PFSK-1 (cell line): ENCODE results near the gene RYR3.

Experiments
- FOXP2 ChIP-seq: optimal IDR thresholded peaks from 2 replicates; pipeline ENCODE3; 2011; ENCODE audit warnings: borderline replicate concordance, control low read depth, inconsistent platforms; ENCODE audit not compliant: insufficient read depth; ENCODE audit errors: extremely low read length, extremely low read depth
- POLR2AphosphoS5 ChIP-seq: IDR thresholded peaks from 2 replicates; pipeline ENCODE4 v1.6.1; 2012; ENCODE audit warnings: low read depth, mild to moderate bottlenecking, control low read depth, low read length, moderate library complexity
- REST ChIP-seq, 2 experiments: IDR thresholded peaks; 2 replicates each; pipeline versions ENCODE4 v1.6.1 to v1.8.0; 2011 to 2012; ENCODE audit warnings: low read depth in 2 of 2, low read length in 2 of 2, control low read depth in 1 of 2, inconsistent platforms in 1 of 2, mild to moderate bottlenecking in 1 of 2, moderate library complexity in 1 of 2; ENCODE audit not compliant: insufficient read depth in 1 of 2
- SIN3A ChIP-seq: IDR thresholded peaks from 2 replicates; pipeline ENCODE4 v1.6.1; 2012; ENCODE audit warnings: mild to moderate bottlenecking, low read length, moderate library complexity, borderline replicate concordance; ENCODE audit not compliant: insufficient read depth
- TAF1 ChIP-seq: IDR thresholded peaks from 2 replicates; pipeline ENCODE4 v1.6.1; 2012; ENCODE audit warnings: low read length, control low read depth, borderline replicate concordance; ENCODE audit not compliant: insufficient read depth

The RYR3 gene

DNA sequence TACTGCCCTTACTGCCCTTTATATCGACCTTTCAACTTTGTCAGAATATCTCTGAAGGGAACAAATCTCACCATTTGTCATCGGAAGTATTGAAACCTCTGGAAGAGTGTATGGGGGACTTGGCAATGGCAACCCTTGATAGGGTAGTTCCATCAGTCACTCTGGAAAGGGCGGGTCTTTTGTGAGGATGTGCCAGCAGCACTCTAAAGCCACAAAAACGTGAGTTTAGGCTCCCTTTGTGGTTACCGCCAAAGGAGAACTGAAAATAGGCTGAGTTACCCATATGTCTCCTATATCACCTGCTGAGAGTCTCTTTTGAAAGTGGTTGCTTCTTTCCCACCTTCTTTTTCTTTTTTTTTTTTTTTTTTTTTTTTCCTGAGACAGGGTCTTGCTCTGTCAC, 360.7 kb downstream of the RYR3 start:
- no peak for TF ChIP-seq REST (IDR thresholded peaks at IDR 0.05; ENCODE audit: insufficient read depth in 1 of 2, low read depth in 2 of 2, low read length in 2 of 2)
- no peak for TF ChIP-seq SIN3A
- no peak for TF ChIP-seq FOXP2
- TF ChIP-seq TAF1: no peak
- TF ChIP-seq POLR2AphosphoS5: no peak

GRCh38 chr15:33675246-33675645, 364.5 kb downstream of the RYR3 start:
- TF ChIP-seq REST (IDR thresholded peaks at IDR 0.05; ENCODE audit: insufficient read depth in 1 of 2, low read depth in 2 of 2, low read length in 2 of 2) (no peak), POLR2AphosphoS5 (no peak), SIN3A (no peak), FOXP2 (no peak), TAF1 (no peak)

DNA sequence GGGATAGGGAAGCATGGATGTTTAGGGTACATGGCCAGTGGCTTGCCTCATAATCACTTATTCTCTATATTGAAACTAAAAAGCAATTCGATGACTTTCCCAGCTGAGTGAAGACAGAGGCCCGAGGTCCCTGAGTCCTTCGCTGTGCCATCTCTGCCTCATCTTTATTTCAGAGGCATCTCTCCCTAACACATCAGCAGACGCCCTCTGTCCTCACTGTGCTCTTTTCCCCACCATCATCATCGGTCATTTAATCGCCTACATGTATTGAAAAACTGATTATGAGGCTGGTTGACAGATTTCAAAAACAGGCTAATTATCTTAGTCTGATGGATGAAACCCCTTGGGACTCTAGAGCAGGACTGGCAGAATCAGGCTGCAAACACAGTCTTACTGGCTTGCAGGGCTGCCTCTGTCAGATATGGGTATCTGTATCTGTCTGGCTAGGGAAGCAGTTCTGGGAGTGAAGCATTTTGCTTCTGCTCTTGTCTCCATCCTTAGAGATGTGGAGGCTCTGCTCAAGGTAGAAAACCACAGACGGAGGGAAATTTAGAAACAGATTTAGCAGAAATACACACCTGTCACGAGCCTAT, 366.6 kb downstream of the RYR3 start:
- no peak for TF ChIP-seq SIN3A
- TF ChIP-seq FOXP2: no peak
- TF ChIP-seq TAF1: no peak
- no peak for TF ChIP-seq REST (IDR thresholded peaks at IDR 0.05; ENCODE audit: insufficient read depth in 1 of 2, low read depth in 2 of 2, low read length in 2 of 2)
- TF ChIP-seq POLR2AphosphoS5: no peak

GRCh38 chr15:33678176-33678575, 367.4 kb downstream of the RYR3 start:
- no peak for TF ChIP-seq SIN3A
- TF ChIP-seq FOXP2: no peak
- no peak for TF ChIP-seq TAF1
- no peak for TF ChIP-seq REST (IDR thresholded peaks at IDR 0.05; ENCODE audit: insufficient read depth in 1 of 2, low read depth in 2 of 2, low read length in 2 of 2)
- no peak for TF ChIP-seq POLR2AphosphoS5

DNA sequence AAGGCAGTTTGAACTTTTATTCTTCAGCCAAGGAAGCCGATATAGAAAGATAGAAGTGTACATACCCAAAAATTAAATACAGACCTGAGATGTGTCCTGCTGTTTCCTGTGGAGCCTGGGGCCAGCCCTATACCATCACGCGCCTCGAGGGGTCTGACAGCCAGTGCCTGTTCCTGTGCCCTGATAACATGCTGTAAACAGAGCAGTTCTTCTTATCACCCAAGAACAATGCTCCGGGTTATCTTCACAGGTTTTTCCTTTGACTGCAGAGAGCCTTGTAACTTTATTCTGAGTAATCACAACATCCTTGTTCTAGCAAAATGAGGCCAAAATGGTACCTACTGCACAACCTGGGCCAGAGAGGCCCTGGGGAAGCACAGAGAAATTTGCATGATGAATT, 367.8 kb downstream of the RYR3 start:
- TF ChIP-seq FOXP2: no peak
- no peak for TF ChIP-seq REST (IDR thresholded peaks at IDR 0.05; ENCODE audit: insufficient read depth in 1 of 2, low read depth in 2 of 2, low read length in 2 of 2)
- no peak for TF ChIP-seq SIN3A
